Upper lobe of left lung (tissue), 6 donors: Measurements from ENCODE around the gene GLTP. TPM values are rescaled to one million over a fixed set of nuclear protein-coding genes. Genes with fewer than 3 reads are reported as not detected.
A peak's percentile ranks its signal among the peaks of the same experiment; 100 is the strongest.

Experiments
- ATAC-seq, 2 donors: fragments of 200-7000 bp; cut with Tn5 transposase; one replicate each; pipeline ENCODE4 v1.9.1; 2022; ENCODE audit warnings: mild to moderate bottlenecking in 2 of 2, moderate library complexity in 2 of 2; ENCODE audit not compliant: low FRiP score in 2 of 2
- DNase-seq, 2 donors: peaks; one replicate each; pipeline ENCODE4 v3.0.0-alpha.2; 2019 to 2020
- H3K27ac ChIP-seq, 4 donors: fragments of 200-600 bp; sonication (generic); one replicate each; pipeline ENCODE4 v1.5.1; 2016 to 2019
- H3K27me3 ChIP-seq, 4 donors: fragments of 200-600 bp; sonication (generic); one replicate each; pipeline ENCODE4 v1.5.1; 2017 to 2019
- H3K36me3 ChIP-seq, 4 donors: fragments of 200-600 bp; sonication (generic); one replicate each; pipeline ENCODE4 v1.5.1; 2016 to 2019
- H3K4me1 ChIP-seq, 4 donors: fragments of 200-600 bp; sonication (generic); one replicate each; pipeline ENCODE4 v1.5.1; 2018 to 2019
- H3K4me3 ChIP-seq, 4 donors: fragments of 200-600 bp; sonication (generic); one replicate each; pipeline ENCODE4 v1.5.1; 2017 to 2019; ENCODE audit warnings: mild to moderate bottlenecking in 2 of 4, moderate library complexity in 1 of 4
- H3K9me3 ChIP-seq, 4 donors: fragments of 200-600 bp; sonication (generic); one replicate each; pipeline ENCODE4 v1.5.1; 2018 to 2019
- CTCF ChIP-seq, 6 experiments: fragments of 450-650 bp in 4 of 6; fragments of 200-600 bp in 2 of 6; sonication (generic) in 2 of 6; IDR thresholded peaks; one replicate each; pipeline ENCODE4 v1.5.1; 2016 to 2019; ENCODE audit warnings: antibody characterized with exemption in 6 of 6
- EP300 ChIP-seq, 4 donors: sonication (generic); formaldehyde crosslinking; IDR thresholded peaks; one replicate each; pipeline ENCODE4 v1.5.1; 2017; ENCODE audit warnings: antibody characterized with exemption in 4 of 4, control low read depth in 2 of 4
- POLR2A ChIP-seq, 4 donors: fragments of 450-650 bp; IDR thresholded peaks; one replicate each; pipeline ENCODE4 v1.5.1; 2016 to 2017; ENCODE audit warnings: antibody characterized with exemption in 4 of 4, mild to moderate bottlenecking in 2 of 4
- POLR2AphosphoS5 ChIP-seq, 2 donors: sonication (generic); formaldehyde crosslinking; IDR thresholded peaks; one replicate each; pipeline ENCODE4 v1.5.1; 2017; ENCODE audit warnings: antibody characterized with exemption in 2 of 2
- WGBS, 2 donors: methylation state at CpG; one replicate each; pipeline ENCODE4 v1.1.5; 2017 to 2018; 5-methylcytosine and 5-hydroxymethylcytosine counted together
- total RNA-seq, 6 donors: library from RNA; depleted of rRNA in 4 of 6; stranded (reverse); fragments of >200 nt in 4 of 6; gene quantifications; one replicate each; pipeline versions ENCODE4 v1.1.0 to v1.2.1, GENCODE V29; 2016 to 2021
- donor health status: DM: no; HTN: no; CAD: no; lungs with moderate emphysema.
- donor health status: DM: no; HTN: yes; CAD: no; lungs with severe emphysema.

Gene GLTP
- total RNA-seq, 6 donors from 2014 or later, result 24.7 to 59.7 (median 46.6) TPM

- H3K36me3 ChIP-seq, result no peaks in the 10 kb centered on the region
- ATAC-seq, result peak in 1 of 2 donors; percentile 3
- 8 to 11% methylated on average over 9 of the region's 9 CpGs for WGBS, 2 donors
- no peaks in the 10 kb centered on the region for H3K27me3 ChIP-seq
- H3K4me3 ChIP-seq, result peak overlapping the region; percentile 38 to 95 (median 75)
- TF ChIP-seq EP300 (IDR thresholded peaks at IDR 0.05) (no peak), CTCF (IDR thresholded peaks at IDR 0.05) (no peak), POLR2A (IDR thresholded peaks at IDR 0.05) (no peak), POLR2AphosphoS5 (IDR thresholded peaks at IDR 0.05) (no peak)
- peak overlapping the region; percentile 42 to 92 (median 74) for H3K27ac ChIP-seq
- DNase-seq, result no peak
- peaks cover 22 to 46% (median 32%) of the 10 kb centered on the region in 4 donors for H3K4me1 ChIP-seq
- H3K9me3 ChIP-seq, result no peaks in the 10 kb centered on the region
Observed at GRCh38 chr12:109880938-109881337, 597 bp upstream of the GLTP start.

GRCh38 chr12:109879351-109880042 is 844 bp downstream of the GLTP start:
- peak in 1 of 2 donors; percentile 27 for ATAC-seq
- no peak for TF ChIP-seq POLR2A (IDR thresholded peaks at IDR 0.05)
- TF ChIP-seq EP300 (IDR thresholded peaks at IDR 0.05), result no peak
- no peak for TF ChIP-seq POLR2AphosphoS5 (IDR thresholded peaks at IDR 0.05)
- TF ChIP-seq CTCF (IDR thresholded peaks at IDR 0.05), result no peak

GRCh38 chr12:109878749-109879148 is 1.6 kb downstream of the GLTP start:
- H3K27me3 ChIP-seq, result no peaks in the 10 kb centered on the region
- no peaks in the 10 kb centered on the region for H3K9me3 ChIP-seq
- H3K4me3 ChIP-seq, result peak overlapping the region in 3 of 4 donors; percentile 72 to 95 (median 78)
- H3K36me3 ChIP-seq, result no peaks in the 10 kb centered on the region
- H3K4me1 ChIP-seq, result peaks cover 29 to 59% (median 40%) of the 10 kb centered on the region in 4 donors
- no peak for DNase-seq
- TF ChIP-seq POLR2A (IDR thresholded peaks at IDR 0.05), result no peak
- no peak for TF ChIP-seq CTCF (IDR thresholded peaks at IDR 0.05)
- no peak for TF ChIP-seq EP300 (IDR thresholded peaks at IDR 0.05)
- no peak for TF ChIP-seq POLR2AphosphoS5 (IDR thresholded peaks at IDR 0.05)
- 46 to 69% methylated on average over 7 of the region's 7 CpGs for WGBS, 2 donors
- H3K27ac ChIP-seq, result peak overlapping the region; percentile 75 to 92 (median 88)
- no peak for ATAC-seq

More at GRCh38 chr12:109879351-109880042, 844 bp downstream of the GLTP start:
- H3K27ac ChIP-seq, result peak overlapping the region; percentile 75 to 92 (median 88)
- H3K4me3 ChIP-seq, result peak overlapping the region; percentile 46 to 95 (median 75)
- no peaks in the 10 kb centered on the region for H3K27me3 ChIP-seq
- DNase-seq, result no peak
- H3K36me3 ChIP-seq, result no peaks in the 10 kb centered on the region
- no peaks in the 10 kb centered on the region for H3K9me3 ChIP-seq
- 4 to 6% methylated on average over 9 to 13 of the region's 13 CpGs for WGBS, 2 donors
- H3K4me1 ChIP-seq, result peaks cover 29 to 59% (median 38%) of the 10 kb centered on the region in 4 donors

GRCh38 chr12:109878247-109878625 is 2.1 kb downstream of the GLTP start:
- Histone ChIP-seq H3K9me3 (no peaks in the 10 kb centered on the region), H3K27me3 (no peaks in the 10 kb centered on the region), H3K27ac (no peak overlapping the region), H3K4me3 (no peak overlapping the region), H3K36me3 (no peaks in the 10 kb centered on the region), H3K4me1 (peaks cover 29 to 59% (median 41%) of the 10 kb centered on the region in 4 donors)
- ATAC-seq (no peak), DNase-seq (no peak)
- TF ChIP-seq CTCF (IDR thresholded peaks at IDR 0.05) (no peak), POLR2AphosphoS5 (IDR thresholded peaks at IDR 0.05) (no peak), EP300 (IDR thresholded peaks at IDR 0.05) (no peak), POLR2A (IDR thresholded peaks at IDR 0.05) (no peak)
- WGBS, 2 donors, result 85 to 88% methylated on average over 3 of the region's 3 CpGs
